A673 (cell line): ENCODE measurements around the gene CASQ2. TPM values are rescaled to one million over a fixed set of nuclear protein-coding genes. Genes with fewer than 3 reads are reported as not detected.

Experiments
- BruUV-seq: library from RNA; stranded (reverse); fragments of 400-500 nt; replicated peaks from 2 replicates; lab custom pipeline; 2021; lab: Mats Ljungman, UMichigan
- CTCF ChIA-PET: fragments of 300-600 bp; sonication (Branson Sonifier 250); formaldehyde crosslinking; loops from one replicate; lab custom pipeline; 2022; ENCODE audit warnings: antibody characterized with exemption; lab: Charles Lee
- POLR2A ChIA-PET: fragments of 300-600 bp; sonication (Branson Sonifier 250); formaldehyde crosslinking; loops from one replicate; lab custom pipeline; 2022; ENCODE audit warnings: antibody characterized with exemption; ENCODE audit not compliant: low non-redundant PET; lab: Charles Lee
- DNase-seq: peaks from one replicate; pipeline ENCODE4 v3.0.0-alpha.2; 2015; ENCODE audit warnings: low spot score
- H3K27ac ChIP-seq: fragments of 200-600 bp; sonication (generic); 2 replicates; pipeline ENCODE4 v1.5.1; 2016; ENCODE audit warnings: mixed run types, low read depth, mild to moderate bottlenecking, mixed read lengths, antibody characterized with exemption, low read length; ENCODE audit not compliant: poor library complexity, severe bottlenecking
- H3K27me3 ChIP-seq: fragments of 200-600 bp; sonication (generic); replicated peaks from 2 replicates; pipeline ENCODE4 v1.6.1; 2017; ENCODE audit warnings: mixed run types, low read depth, mild to moderate bottlenecking, mixed read lengths, antibody characterized with exemption, low read length; ENCODE audit not compliant: insufficient read depth, poor library complexity
- H3K36me3 ChIP-seq: fragments of 200-600 bp; sonication (generic); 2 replicates; pipeline ENCODE4 v1.6.1; 2016; ENCODE audit warnings: mixed run types, mild to moderate bottlenecking, mixed read lengths, antibody characterized with exemption, low read length; ENCODE audit not compliant: insufficient read depth, poor library complexity, severe bottlenecking
- H3K4me1 ChIP-seq: fragments of 200-600 bp; sonication (generic); 2 replicates; pipeline ENCODE4 v1.6.1; 2017; ENCODE audit warnings: mixed run types, mild to moderate bottlenecking, mixed read lengths, antibody characterized with exemption, low read length; ENCODE audit not compliant: insufficient read depth, poor library complexity, severe bottlenecking
- H3K4me3 ChIP-seq: fragments of 200-600 bp; sonication (generic); 2 replicates; pipeline ENCODE4 v1.5.1; 2016; ENCODE audit warnings: low read depth, mixed run types, mild to moderate bottlenecking, mixed read lengths, low read length; ENCODE audit not compliant: poor library complexity, severe bottlenecking
- H3K9me3 ChIP-seq: fragments of 200-600 bp; sonication (generic); 2 replicates; pipeline ENCODE4 v1.6.1; 2016; ENCODE audit warnings: mixed run types, low read depth, mild to moderate bottlenecking, mixed read lengths, antibody characterized with exemption, low read length; ENCODE audit not compliant: poor library complexity, severe bottlenecking
- CTCF ChIP-seq: fragments of 300-800, 200-600 bp; sonication (generic); conservative IDR thresholded peaks from 2 replicates; pipeline ENCODE4 v1.5.1; 2017; ENCODE audit warnings: low read depth, mild to moderate bottlenecking, antibody characterized with exemption, low read length, moderate library complexity, mixed read lengths
- EZH2 ChIP-seq: fragments of 200-600 bp; sonication (generic); IDR thresholded peaks from 2 replicates; pipeline ENCODE4 v1.6.1; 2017; ENCODE audit warnings: borderline replicate concordance, low read depth, mild to moderate bottlenecking, mixed read lengths, antibody characterized with exemption, low read length; ENCODE audit not compliant: poor library complexity, severe bottlenecking
- intact Hi-C: fragments of 100-400 bp; cut with micrococcal nuclease; formaldehyde crosslinking; loops from one replicate; pipeline ENCODE4 v1.10.0; 2022; ENCODE audit not compliant: unreplicated experiment
- total RNA-seq: library from RNA; stranded (reverse); gene quantifications from 2 replicates; pipeline ENCODE4 v1.2.3, GENCODE V29; 2021

CASQ2 gene
- total RNA-seq, 1 experiment from 2014 or later = 0.52 TPM

- BruUV-seq = no TSS peak
- no peak for TF ChIP-seq EZH2
- TF ChIP-seq CTCF = no peak
- ChIA-PET POLR2A (no interaction called here), CTCF (no interaction called here)
- Histone ChIP-seq H3K4me1 (no peaks in the 10 kb centered on the region), H3K4me3 (no peak overlapping the region), H3K27me3 (no peaks in the 10 kb centered on the region), H3K27ac (no peak overlapping the region), H3K9me3 (no peaks in the 10 kb centered on the region), H3K36me3 (peaks cover 14% of the 10 kb centered on the region)
- no peak for DNase-seq
- intact Hi-C loops = no loop called here
These were observed 97.9 kb downstream of the CASQ2 start for GRCh38 chr1:115670476-115671175.

- ChIA-PET CTCF (no interaction called here), POLR2A (no interaction called here)
These were observed 98.6 kb downstream of the CASQ2 start for GRCh38 chr1:115669886-115670285.

GRCh38 chr1:115669002-115669673 is 99.4 kb downstream of the CASQ2 start:
- no peaks in the 10 kb centered on the region for H3K27me3 ChIP-seq
- no peak overlapping the region for H3K27ac ChIP-seq
- CTCF ChIA-PET = interaction anchor here (1.4 kb wide), 1 partner anchor 37 kb away, joined by 3 read pairs; no protein-coding TSS in a partner anchor
- H3K4me1 ChIP-seq = no peaks in the 10 kb centered on the region
- BruUV-seq = no TSS peak
- no peak for TF ChIP-seq CTCF
- no peak for TF ChIP-seq EZH2
- no peak for DNase-seq
- no peaks in the 10 kb centered on the region for H3K9me3 ChIP-seq
- H3K36me3 ChIP-seq = peaks cover 14% of the 10 kb centered on the region
- H3K4me3 ChIP-seq = no peak overlapping the region
- intact Hi-C loops = no loop called here
- POLR2A ChIA-PET = no interaction called here

More at GRCh38 chr1:115669886-115670285, 98.6 kb downstream of the CASQ2 start:
- no peak for DNase-seq
- Histone ChIP-seq H3K4me1 (no peaks in the 10 kb centered on the region), H3K9me3 (no peaks in the 10 kb centered on the region), H3K36me3 (peaks cover 14% of the 10 kb centered on the region), H3K27ac (no peak overlapping the region), H3K27me3 (no peaks in the 10 kb centered on the region), H3K4me3 (no peak overlapping the region)
- TF ChIP-seq CTCF (no peak), EZH2 (no peak)
- BruUV-seq = no TSS peak
- intact Hi-C loops = no loop called here
